ENCODE data around the gene PRDM10. TPM values are rescaled to one million over a fixed set of nuclear protein-coding genes. Genes with fewer than 3 reads are reported as not detected.
"Not testable (repeated sequence)": the region's sequence is repeated elsewhere in the genome, so short reads cannot be mapped to it uniquely, and the experiment has no call there.

PRDM10 gene
- total RNA-seq, 1 donor from 2014 or later, result 6.6 TPM

- no peak for DNase-seq
- no peak for ATAC-seq
- intact Hi-C loops (cut with micrococcal nuclease), result no loop called here
Observed at GRCh38 chr11:129980086-129980485, 22.5 kb downstream of the PRDM10 start.

- intact Hi-C loops (cut with micrococcal nuclease), result no loop called here
- ATAC-seq, result no peak
- DNase-seq, result no peak
Observed at GRCh38 chr11:129979046-129979605, 23.5 kb downstream of the PRDM10 start.

- no peak for ATAC-seq
Observed at GRCh38 chr11:129978447-129978846, 24.2 kb downstream of the PRDM10 start.

GRCh38 chr11:129976328-129976727 lies 26.3 kb downstream of the PRDM10 start:
- DNase-seq (no peak), ATAC-seq (no peak)
- intact Hi-C loops (cut with micrococcal nuclease), result no loop called here

More at GRCh38 chr11:129978447-129978846, 24.2 kb downstream of the PRDM10 start:
- intact Hi-C loops (cut with micrococcal nuclease), result no loop called here
- no peak for DNase-seq

- ATAC-seq (no peak), DNase-seq (no peak)
- intact Hi-C loops (cut with micrococcal nuclease), result no loop called here
Observed at GRCh38 chr11:129975543-129975942, 27.1 kb downstream of the PRDM10 start.

- intact Hi-C loops (cut with micrococcal nuclease), result no loop called here
- ATAC-seq (no peak), DNase-seq (no peak)
Observed at GRCh38 chr11:129974672-129975071, 28.0 kb downstream of the PRDM10 start.

- intact Hi-C loops (cut with micrococcal nuclease), result no loop called here
Observed at GRCh38 chr11:129974237-129974636, 28.4 kb downstream of the PRDM10 start.

GRCh38 chr11:129973809-129974208 lies 28.8 kb downstream of the PRDM10 start:
- peak; percentile 98 for ATAC-seq
- intact Hi-C loops (cut with micrococcal nuclease), result no loop called here
- DNase-seq, result peak; percentile 70

More at GRCh38 chr11:129974237-129974636, 28.4 kb downstream of the PRDM10 start:
- DNase-seq (no peak), ATAC-seq (no peak)

GRCh38 chr11:129973068-129973467 lies 29.6 kb downstream of the PRDM10 start:
- DNase-seq (no peak), ATAC-seq (no peak)
- intact Hi-C loops (cut with micrococcal nuclease), result no loop called here

- ATAC-seq (no peak), DNase-seq (no peak)
- intact Hi-C loops (cut with micrococcal nuclease), result no loop called here
Observed at GRCh38 chr11:129972611-129973010, 30.0 kb downstream of the PRDM10 start.

GRCh38 chr11:129971856-129972255 lies 30.8 kb downstream of the PRDM10 start:
- ATAC-seq; DNase-seq; intact Hi-C loops (cut with micrococcal nuclease): not testable (repeated sequence)

- no peak for DNase-seq
- intact Hi-C loops (cut with micrococcal nuclease), result no loop called here
- no peak for ATAC-seq
Observed at GRCh38 chr11:129969920-129970319, 32.7 kb downstream of the PRDM10 start.

- ATAC-seq (no peak), DNase-seq (no peak)
- intact Hi-C loops (cut with micrococcal nuclease), result no loop called here
Observed at GRCh38 chr11:129968591-129969419, 33.8 kb downstream of the PRDM10 start.

- no peak for ATAC-seq
- intact Hi-C loops (cut with micrococcal nuclease), result no loop called here
- DNase-seq, result no peak
Observed at GRCh38 chr11:129967996-129968395, 34.6 kb downstream of the PRDM10 start.

GRCh38 chr11:129965248-129965647 lies 37.4 kb downstream of the PRDM10 start:
- intact Hi-C loops (cut with micrococcal nuclease), result no loop called here
- DNase-seq, result no peak
- no peak for ATAC-seq

- DNase-seq, result no peak
- no peak for ATAC-seq
- intact Hi-C loops (cut with micrococcal nuclease), result no loop called here
Observed at GRCh38 chr11:129960216-129961214, 42.1 kb downstream of the PRDM10 start.

- DNase-seq (no peak), ATAC-seq (no peak)
- intact Hi-C loops (cut with micrococcal nuclease), result no loop called here
Observed at GRCh38 chr11:129959687-129960086, 42.9 kb downstream of the PRDM10 start.

GRCh38 chr11:129955282-129955681 lies 47.4 kb downstream of the PRDM10 start:
- ATAC-seq, result no peak
- intact Hi-C loops (cut with micrococcal nuclease), result no loop called here
- DNase-seq, result no peak

GRCh38 chr11:129954703-129955102 lies 47.9 kb downstream of the PRDM10 start:
- intact Hi-C loops (cut with micrococcal nuclease); ATAC-seq; DNase-seq: not testable (repeated sequence)

- intact Hi-C loops (cut with micrococcal nuclease), result no loop called here
- DNase-seq, result no peak
Observed at GRCh38 chr11:129951866-129952262, 50.8 kb downstream of the PRDM10 start.

More at GRCh38 chr11:129951866-129952262, 50.8 kb downstream of the PRDM10 start:
- ATAC-seq, result no peak

Measured in left ventricle myocardium superior (tissue), 1 donor.